ENCODE results near the gene UBE2L5.

The UBE2L5 gene

GRCh38 chr13:30418075-30418716 lies 4.1 kb upstream of the UBE2L5 start:
- Histone ChIP-seq H3K36me3 (ENCODE audit: control insufficient read depth in 5 of 5, insufficient read depth in 5 of 5, low read length in 5 of 5) (no peaks in the 10 kb centered on the region), H3K27me3 (ENCODE audit: control insufficient read depth in 5 of 5, insufficient read depth in 4 of 5, low read length in 5 of 5) (no peaks in the 10 kb centered on the region), H3K9me3 (ENCODE audit: control insufficient read depth in 5 of 5, low read length in 5 of 5) (no peaks in the 10 kb centered on the region), H3K4me3 (ENCODE audit: low read depth in 1 of 5, low read length in 5 of 5) (no peak overlapping the region), H3K27ac (ENCODE audit: low read depth, low read length) (no peak overlapping the region), H3K4me1 (ENCODE audit: control insufficient read depth in 5 of 5, insufficient read depth in 5 of 5, low read length in 5 of 5) (peaks cover 0 to 18% (median 16%) of the 10 kb centered on the region in 5 donors), H3K9ac (ENCODE audit: low read length in 5 of 5) (no peak overlapping the region)

GRCh38 chr13:30418717-30419459 lies 3.4 kb upstream of the UBE2L5 start:
- Histone ChIP-seq H3K9ac (ENCODE audit: low read length in 5 of 5) (no peak overlapping the region), H3K4me3 (ENCODE audit: low read depth in 1 of 5, low read length in 5 of 5) (no peak overlapping the region), H3K9me3 (ENCODE audit: control insufficient read depth in 5 of 5, low read length in 5 of 5) (no peaks in the 10 kb centered on the region), H3K4me1 (ENCODE audit: control insufficient read depth in 5 of 5, insufficient read depth in 5 of 5, low read length in 5 of 5) (peaks cover 0 to 23% (median 19%) of the 10 kb centered on the region in 5 donors), H3K27me3 (ENCODE audit: control insufficient read depth in 5 of 5, insufficient read depth in 4 of 5, low read length in 5 of 5) (no peaks in the 10 kb centered on the region), H3K27ac (ENCODE audit: low read depth, low read length) (no peak overlapping the region), H3K36me3 (ENCODE audit: control insufficient read depth in 5 of 5, insufficient read depth in 5 of 5, low read length in 5 of 5) (no peaks in the 10 kb centered on the region)

DNA sequence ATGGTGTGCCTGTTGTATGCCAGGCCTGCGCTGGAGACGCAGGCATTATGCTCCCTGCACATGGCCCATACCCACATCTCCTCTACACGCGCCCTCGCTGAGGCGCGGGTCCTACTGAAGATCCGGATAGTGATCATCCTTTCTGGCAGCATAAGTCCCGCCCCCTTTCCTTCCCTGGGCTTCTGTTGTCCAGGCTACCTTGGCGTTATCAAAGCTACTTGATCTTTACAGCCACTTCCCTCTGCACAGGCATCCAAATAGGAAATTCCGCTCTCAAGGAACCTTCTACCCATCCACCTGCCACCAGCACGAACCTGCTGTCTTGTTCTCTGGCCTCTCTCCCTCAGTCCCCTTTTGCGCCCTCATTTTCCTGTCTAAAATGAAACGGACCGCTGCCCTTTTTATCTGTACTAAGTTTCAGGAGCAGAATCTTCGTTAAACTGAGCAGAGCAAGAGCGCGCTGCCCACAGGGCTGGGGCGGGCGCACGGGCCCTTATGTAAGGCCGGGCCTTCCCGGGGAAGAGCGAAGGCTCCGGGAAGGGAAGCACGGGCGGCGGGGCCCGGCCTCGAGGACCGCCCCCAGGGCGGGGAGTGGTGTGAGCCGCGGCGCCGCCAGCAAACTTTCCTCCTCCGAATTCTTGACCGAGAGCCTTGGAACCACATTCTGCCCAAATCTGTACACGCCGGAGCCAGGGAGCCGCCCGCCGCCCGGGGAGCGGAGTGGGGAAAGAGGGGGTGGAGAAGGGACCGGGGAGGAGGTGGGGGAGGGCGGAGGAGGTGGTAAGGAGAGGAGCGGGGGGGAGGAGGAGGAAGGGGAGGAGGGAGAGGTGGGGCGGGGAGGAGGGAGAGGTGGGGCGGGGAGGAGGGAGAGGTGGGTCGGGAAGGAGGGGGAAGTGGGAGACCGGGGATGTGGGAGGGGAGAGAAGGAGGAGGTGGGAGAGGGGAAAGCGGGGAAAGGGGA lies 920 bp upstream of the UBE2L5 start:
- H3K4me3 ChIP-seq (ENCODE audit: low read depth in 1 of 5, low read length in 5 of 5), result peak overlapping the region; percentile 68 to 82 (median 77)
- H3K27ac ChIP-seq (ENCODE audit: low read depth, low read length), result peak overlapping the region; percentile 92
- no peaks in the 10 kb centered on the region for H3K9me3 ChIP-seq (ENCODE audit: control insufficient read depth in 5 of 5, low read length in 5 of 5)
- no peaks in the 10 kb centered on the region for H3K27me3 ChIP-seq (ENCODE audit: control insufficient read depth in 5 of 5, insufficient read depth in 4 of 5, low read length in 5 of 5)
- H3K9ac ChIP-seq (ENCODE audit: low read length in 5 of 5), result peak overlapping the region; percentile 43 to 94 (median 89)
- peaks cover 0 to 24% (median 19%) of the 10 kb centered on the region in 5 donors for H3K4me1 ChIP-seq (ENCODE audit: control insufficient read depth in 5 of 5, insufficient read depth in 5 of 5, low read length in 5 of 5)
- no peaks in the 10 kb centered on the region for H3K36me3 ChIP-seq (ENCODE audit: control insufficient read depth in 5 of 5, insufficient read depth in 5 of 5, low read length in 5 of 5)

- no peaks in the 10 kb centered on the region for H3K36me3 ChIP-seq (ENCODE audit: control insufficient read depth in 5 of 5, insufficient read depth in 5 of 5, low read length in 5 of 5)
- H3K27me3 ChIP-seq (ENCODE audit: control insufficient read depth in 5 of 5, insufficient read depth in 4 of 5, low read length in 5 of 5), result no peaks in the 10 kb centered on the region
- H3K27ac ChIP-seq (ENCODE audit: low read depth, low read length), result no peak overlapping the region
- no peak overlapping the region for H3K4me3 ChIP-seq (ENCODE audit: low read depth in 1 of 5, low read length in 5 of 5)
- H3K4me1 ChIP-seq (ENCODE audit: control insufficient read depth in 5 of 5, insufficient read depth in 5 of 5, low read length in 5 of 5), result peaks cover 0 to 24% (median 19%) of the 10 kb centered on the region in 5 donors
- H3K9me3 ChIP-seq (ENCODE audit: control insufficient read depth in 5 of 5, low read length in 5 of 5), result no peaks in the 10 kb centered on the region
- no peak overlapping the region for H3K9ac ChIP-seq (ENCODE audit: low read length in 5 of 5)
These were observed 1.6 kb downstream of the UBE2L5 start for GRCh38 chr13:30423891-30424290.

GRCh38 chr13:30429235-30429634 lies 6.9 kb downstream of the UBE2L5 start:
- Histone ChIP-seq H3K4me3 (ENCODE audit: low read depth in 1 of 5, low read length in 5 of 5) (no peak overlapping the region), H3K9me3 (ENCODE audit: control insufficient read depth in 5 of 5, low read length in 5 of 5) (no peaks in the 10 kb centered on the region), H3K36me3 (ENCODE audit: control insufficient read depth in 5 of 5, insufficient read depth in 5 of 5, low read length in 5 of 5) (no peaks in the 10 kb centered on the region), H3K27me3 (ENCODE audit: control insufficient read depth in 5 of 5, insufficient read depth in 4 of 5, low read length in 5 of 5) (no peaks in the 10 kb centered on the region), H3K9ac (ENCODE audit: low read length in 5 of 5) (no peak overlapping the region), H3K27ac (ENCODE audit: low read depth, low read length) (no peak overlapping the region), H3K4me1 (ENCODE audit: control insufficient read depth in 5 of 5, insufficient read depth in 5 of 5, low read length in 5 of 5) (peaks cover 0 to 3% (median 0%) of the 10 kb centered on the region in 5 donors)

GRCh38 chr13:30429721-30430694 lies 7.7 kb downstream of the UBE2L5 start:
- no peaks in the 10 kb centered on the region for H3K27me3 ChIP-seq (ENCODE audit: control insufficient read depth in 5 of 5, insufficient read depth in 4 of 5, low read length in 5 of 5)
- no peaks in the 10 kb centered on the region for H3K36me3 ChIP-seq (ENCODE audit: control insufficient read depth in 5 of 5, insufficient read depth in 5 of 5, low read length in 5 of 5)
- no peaks in the 10 kb centered on the region for H3K9me3 ChIP-seq (ENCODE audit: control insufficient read depth in 5 of 5, low read length in 5 of 5)
- no peak overlapping the region for H3K27ac ChIP-seq (ENCODE audit: low read depth, low read length)
- no peak overlapping the region for H3K4me3 ChIP-seq (ENCODE audit: low read depth in 1 of 5, low read length in 5 of 5)
- peaks cover 0 to 3% (median 0%) of the 10 kb centered on the region in 5 donors for H3K4me1 ChIP-seq (ENCODE audit: control insufficient read depth in 5 of 5, insufficient read depth in 5 of 5, low read length in 5 of 5)
- H3K9ac ChIP-seq (ENCODE audit: low read length in 5 of 5), result no peak overlapping the region

DNA sequence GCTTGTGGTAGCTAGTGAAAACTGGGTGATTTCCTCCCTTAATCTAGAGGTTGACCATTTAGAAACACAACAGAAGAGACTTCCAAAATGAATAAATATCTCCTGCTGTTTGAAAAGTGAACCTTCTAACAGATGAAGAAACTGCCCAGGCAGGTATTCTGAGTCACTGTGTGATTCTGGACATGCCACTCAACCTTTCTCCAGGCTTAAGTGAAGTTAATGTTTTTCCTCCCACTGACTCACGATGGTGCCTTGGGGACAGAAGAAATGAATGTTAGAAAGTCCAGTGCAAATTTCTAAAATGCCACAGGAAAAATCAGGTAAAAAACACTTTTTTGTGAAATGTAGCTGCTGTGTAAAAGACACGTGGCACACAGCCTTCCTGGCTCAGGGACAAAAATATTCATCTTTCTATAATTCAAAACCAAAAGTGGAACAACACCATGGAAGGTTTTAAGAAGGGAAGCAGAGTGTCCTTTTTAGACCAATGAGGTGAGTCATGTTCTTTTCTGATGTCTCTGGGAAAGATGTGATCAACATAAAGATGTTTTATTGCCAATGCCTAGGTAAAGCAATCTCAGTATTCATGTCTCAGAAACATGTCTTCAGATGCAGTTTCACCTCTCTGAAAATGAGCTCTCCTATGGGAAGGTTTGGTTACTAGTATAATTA lies 9.1 kb downstream of the UBE2L5 start:
- peaks cover 0 to 10% (median 4%) of the 10 kb centered on the region in 5 donors for H3K4me1 ChIP-seq (ENCODE audit: control insufficient read depth in 5 of 5, insufficient read depth in 5 of 5, low read length in 5 of 5)
- H3K27ac ChIP-seq (ENCODE audit: low read depth, low read length), result no peak overlapping the region
- no peak overlapping the region for H3K9ac ChIP-seq (ENCODE audit: low read length in 5 of 5)
- no peaks in the 10 kb centered on the region for H3K9me3 ChIP-seq (ENCODE audit: control insufficient read depth in 5 of 5, low read length in 5 of 5)
- H3K27me3 ChIP-seq (ENCODE audit: control insufficient read depth in 5 of 5, insufficient read depth in 4 of 5, low read length in 5 of 5), result no peaks in the 10 kb centered on the region
- H3K36me3 ChIP-seq (ENCODE audit: control insufficient read depth in 5 of 5, insufficient read depth in 5 of 5, low read length in 5 of 5), result no peaks in the 10 kb centered on the region
- H3K4me3 ChIP-seq (ENCODE audit: low read depth in 1 of 5, low read length in 5 of 5), result no peak overlapping the region

DNA sequence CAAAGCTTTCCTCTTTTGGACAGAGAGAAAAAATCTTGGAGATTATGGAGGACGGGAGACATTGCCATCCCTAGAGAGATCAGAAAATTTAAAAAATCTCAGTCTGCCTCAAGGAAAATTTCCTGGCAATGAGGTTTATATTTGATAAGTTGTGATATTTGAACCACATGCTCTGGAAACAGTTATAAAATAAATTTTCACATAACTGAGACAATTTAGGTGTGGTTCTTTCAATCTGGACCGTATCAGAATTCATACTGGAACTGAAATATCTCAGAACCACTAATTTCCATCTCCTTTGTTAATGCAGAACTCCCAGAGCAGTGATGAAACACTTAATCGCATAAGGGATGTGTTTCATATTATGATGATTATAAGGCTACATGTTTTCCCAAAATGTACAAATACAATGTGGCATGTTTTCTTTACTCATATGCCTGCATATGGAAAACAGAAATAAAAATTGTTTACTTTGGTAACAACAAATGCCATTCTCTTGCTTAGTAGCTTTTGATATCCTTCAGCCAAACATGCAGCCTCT lies 13.7 kb downstream of the UBE2L5 start:
- Histone ChIP-seq H3K9ac (ENCODE audit: low read length in 5 of 5) (no peak overlapping the region), H3K27ac (ENCODE audit: low read depth, low read length) (no peak overlapping the region), H3K4me3 (ENCODE audit: low read depth in 1 of 5, low read length in 5 of 5) (no peak overlapping the region), H3K36me3 (ENCODE audit: control insufficient read depth in 5 of 5, insufficient read depth in 5 of 5, low read length in 5 of 5) (no peaks in the 10 kb centered on the region), H3K9me3 (ENCODE audit: control insufficient read depth in 5 of 5, low read length in 5 of 5) (no peaks in the 10 kb centered on the region), H3K4me1 (ENCODE audit: control insufficient read depth in 5 of 5, insufficient read depth in 5 of 5, low read length in 5 of 5) (peaks cover 0 to 8% (median 4%) of the 10 kb centered on the region in 5 donors), H3K27me3 (ENCODE audit: control insufficient read depth in 5 of 5, insufficient read depth in 4 of 5, low read length in 5 of 5) (no peaks in the 10 kb centered on the region)
